Small intestine (tissue), 7 donors: ENCODE measurements around the gene LRMDA. TPM values are rescaled to one million over a fixed set of nuclear protein-coding genes. Genes with fewer than 3 reads are reported as not detected.

Experiments
- DNase-seq, 2 donors: peaks; one replicate each; pipeline versions ENCODE4 v3.0.0 to v3.0.0-alpha.2; 2013
- FAIRE-seq: peaks from 2 replicates; lab custom pipeline; 2012; peaks lifted over from hg19 to GRCh38; lab: Jason Lieb, UNC
- H3K27ac ChIP-seq, 3 donors: one replicate each; pipeline ENCODE4 v1.5.1; 2013; ENCODE audit warnings: low read length in 2 of 3, mild to moderate bottlenecking in 2 of 3, control low read depth in 1 of 3, inconsistent platforms in 1 of 3, low read depth in 1 of 3, moderate library complexity in 1 of 3
- H3K27me3 ChIP-seq, 3 donors: one replicate each; pipeline ENCODE4 v1.6.1; 2013; ENCODE audit warnings: low read length in 3 of 3, inconsistent platforms in 1 of 3; ENCODE audit not compliant: control insufficient read depth in 3 of 3, insufficient read depth in 3 of 3
- H3K36me3 ChIP-seq, 3 donors: one replicate each; pipeline ENCODE4 v1.6.1; 2013; ENCODE audit warnings: low read length in 3 of 3, inconsistent platforms in 1 of 3, low read depth in 1 of 3, mild to moderate bottlenecking in 1 of 3, moderate library complexity in 1 of 3; ENCODE audit not compliant: control insufficient read depth in 3 of 3, insufficient read depth in 2 of 3
- H3K4me1 ChIP-seq, 3 donors: one replicate each; pipeline ENCODE4 v1.6.1; 2013; ENCODE audit warnings: low read length in 2 of 3, inconsistent platforms in 1 of 3, low read depth in 1 of 3, mild to moderate bottlenecking in 1 of 3, moderate library complexity in 1 of 3; ENCODE audit not compliant: control insufficient read depth in 3 of 3, insufficient read depth in 2 of 3
- H3K4me3 ChIP-seq, 3 donors: one replicate each; pipeline ENCODE4 v1.5.1; 2013; ENCODE audit warnings: low read length in 3 of 3, control low read depth in 1 of 3, inconsistent platforms in 1 of 3, low read depth in 1 of 3, mild to moderate bottlenecking in 1 of 3, moderate library complexity in 1 of 3
- H3K9me3 ChIP-seq, 2 donors: one replicate each; pipeline ENCODE4 v1.6.1; 2013; ENCODE audit warnings: low read depth in 1 of 2, low read length in 1 of 2; ENCODE audit not compliant: control insufficient read depth in 2 of 2, insufficient read depth in 1 of 2
- WGBS, 3 donors: extraction: QIAGEN DNeasy Blood & Tissue Kit; methylation state at CpG; one replicate each; pipeline ENCODE4 v1.1.7; 2013; 5-methylcytosine and 5-hydroxymethylcytosine counted together
- polyA plus RNA-seq, 4 donors: library from polyadenylated mRNA; stranded (reverse) in 3 of 4; unstranded in 1 of 4; fragments of 200-250 nt in 3 of 4; fragments of 120-200 nt in 1 of 4; gene quantifications; one replicate each; pipeline versions ENCODE4 v1.2.1 to v1.2.3, GENCODE V29; 2013
- donor health status: healthy with polysubstance abuse.
- donor health status: control.
- donor health status: control.
- donor health status: Bipolar disorder and iron deficiency.
- donor health status: healthy.

LRMDA gene
- polyA plus RNA-seq, 4 donors, result 5.6 to 16.2 (median 6.0) TPM; not detected in 1

- DNase-seq (no peak), FAIRE-seq (no peak)
- Histone ChIP-seq H3K4me3 (no peak overlapping the region), H3K27ac (no peak overlapping the region), H3K9me3 (no peaks in the 10 kb centered on the region), H3K4me1 (no peaks in the 10 kb centered on the region), H3K36me3 (no peaks in the 10 kb centered on the region), H3K27me3 (no peaks in the 10 kb centered on the region)
- 94 to 97% (median 94%) methylated on average over 2 of the region's 2 CpGs for WGBS, 3 donors
Observed at GRCh38 chr10:76192151-76192550, 760.7 kb downstream of the LRMDA start.

- H3K4me3 ChIP-seq, result no peak overlapping the region
Observed at GRCh38 chr10:76192694-76193320, 761.4 kb downstream of the LRMDA start.

GRCh38 chr10:76195654-76196390, 764.4 kb downstream of the LRMDA start:
- no peak for DNase-seq
- no peak overlapping the region for H3K4me3 ChIP-seq
- no peak for FAIRE-seq
- H3K4me1 ChIP-seq, result no peaks in the 10 kb centered on the region
- WGBS, 3 donors, result 70 to 80% (median 73%) methylated on average over 3 of the region's 3 CpGs
- no peaks in the 10 kb centered on the region for H3K36me3 ChIP-seq
- no peaks in the 10 kb centered on the region for H3K27me3 ChIP-seq
- H3K9me3 ChIP-seq, result no peaks in the 10 kb centered on the region
- H3K27ac ChIP-seq, result no peak overlapping the region

More at GRCh38 chr10:76192694-76193320, 761.4 kb downstream of the LRMDA start:
- DNase-seq, result no peak
- Histone ChIP-seq H3K4me1 (no peaks in the 10 kb centered on the region), H3K27ac (no peak overlapping the region), H3K36me3 (no peaks in the 10 kb centered on the region), H3K27me3 (no peaks in the 10 kb centered on the region), H3K9me3 (no peaks in the 10 kb centered on the region)
- FAIRE-seq, result no peak
- WGBS, 3 donors, result 83 to 91% (median 83%) methylated on average over 7 of the region's 7 CpGs

- H3K27ac ChIP-seq, result no peak overlapping the region
- no peaks in the 10 kb centered on the region for H3K27me3 ChIP-seq
- 82 to 93% (median 88%) methylated on average over 4 of the region's 4 CpGs for WGBS, 3 donors
- H3K36me3 ChIP-seq, result no peaks in the 10 kb centered on the region
- no peaks in the 10 kb centered on the region for H3K9me3 ChIP-seq
- no peak overlapping the region for H3K4me3 ChIP-seq
- H3K4me1 ChIP-seq, result no peaks in the 10 kb centered on the region
- DNase-seq (no peak), FAIRE-seq (no peak)
Observed at GRCh38 chr10:76197293-76197692, 765.9 kb downstream of the LRMDA start.

GRCh38 chr10:76198287-76199035, 767.0 kb downstream of the LRMDA start:
- FAIRE-seq, result no peak
- H3K36me3 ChIP-seq, result no peaks in the 10 kb centered on the region

GRCh38 chr10:76201962-76202361, 770.5 kb downstream of the LRMDA start:
- no peak for DNase-seq
- FAIRE-seq, result no peak
- WGBS, 3 donors, result 71 to 82% (median 79%) methylated on average over 4 of the region's 4 CpGs
- H3K4me3 ChIP-seq, result no peak overlapping the region
- H3K27ac ChIP-seq, result no peak overlapping the region
- no peaks in the 10 kb centered on the region for H3K4me1 ChIP-seq
- H3K36me3 ChIP-seq, result no peaks in the 10 kb centered on the region
- H3K9me3 ChIP-seq, result no peaks in the 10 kb centered on the region
- H3K27me3 ChIP-seq, result no peaks in the 10 kb centered on the region

More at GRCh38 chr10:76198287-76199035, 767.0 kb downstream of the LRMDA start:
- Histone ChIP-seq H3K27me3 (no peaks in the 10 kb centered on the region), H3K4me3 (no peak overlapping the region), H3K9me3 (no peaks in the 10 kb centered on the region), H3K27ac (no peak overlapping the region), H3K4me1 (no peaks in the 10 kb centered on the region)
- 90 to 95% (median 92%) methylated on average over 4 of the region's 4 CpGs for WGBS, 3 donors
- no peak for DNase-seq

GRCh38 chr10:76202777-76203176, 771.4 kb downstream of the LRMDA start:
- no peak overlapping the region for H3K27ac ChIP-seq
- no peak overlapping the region for H3K4me3 ChIP-seq
- no peaks in the 10 kb centered on the region for H3K4me1 ChIP-seq
- no peaks in the 10 kb centered on the region for H3K9me3 ChIP-seq
- DNase-seq, result no peak
- WGBS, 3 donors, result 85 to 100% (median 92%) methylated on average over 1 of the region's 1 CpG
- no peaks in the 10 kb centered on the region for H3K27me3 ChIP-seq
- no peaks in the 10 kb centered on the region for H3K36me3 ChIP-seq
- no peak for FAIRE-seq

- FAIRE-seq (no peak), DNase-seq (no peak)
- Histone ChIP-seq H3K27me3 (no peaks in the 10 kb centered on the region), H3K4me3 (no peak overlapping the region), H3K27ac (no peak overlapping the region), H3K4me1 (no peaks in the 10 kb centered on the region), H3K9me3 (no peaks in the 10 kb centered on the region), H3K36me3 (no peaks in the 10 kb centered on the region)
- WGBS, 3 donors, result 70 to 79% (median 75%) methylated on average over 2 of the region's 2 CpGs
Observed at GRCh38 chr10:76205361-76205760, 773.9 kb downstream of the LRMDA start.
